GM21423 (cell line): ENCODE measurements around the gene SLAMF9.

ENCODE experiments used
- ATAC-seq: cut with Tn5 transposase; IDR thresholded peaks from one replicate; pipeline ENCODE4 v1.9.1; 2021; ENCODE audit warnings: mild to moderate bottlenecking, moderate library complexity; ENCODE audit not compliant: unreplicated experiment

Gene SLAMF9

DNA sequence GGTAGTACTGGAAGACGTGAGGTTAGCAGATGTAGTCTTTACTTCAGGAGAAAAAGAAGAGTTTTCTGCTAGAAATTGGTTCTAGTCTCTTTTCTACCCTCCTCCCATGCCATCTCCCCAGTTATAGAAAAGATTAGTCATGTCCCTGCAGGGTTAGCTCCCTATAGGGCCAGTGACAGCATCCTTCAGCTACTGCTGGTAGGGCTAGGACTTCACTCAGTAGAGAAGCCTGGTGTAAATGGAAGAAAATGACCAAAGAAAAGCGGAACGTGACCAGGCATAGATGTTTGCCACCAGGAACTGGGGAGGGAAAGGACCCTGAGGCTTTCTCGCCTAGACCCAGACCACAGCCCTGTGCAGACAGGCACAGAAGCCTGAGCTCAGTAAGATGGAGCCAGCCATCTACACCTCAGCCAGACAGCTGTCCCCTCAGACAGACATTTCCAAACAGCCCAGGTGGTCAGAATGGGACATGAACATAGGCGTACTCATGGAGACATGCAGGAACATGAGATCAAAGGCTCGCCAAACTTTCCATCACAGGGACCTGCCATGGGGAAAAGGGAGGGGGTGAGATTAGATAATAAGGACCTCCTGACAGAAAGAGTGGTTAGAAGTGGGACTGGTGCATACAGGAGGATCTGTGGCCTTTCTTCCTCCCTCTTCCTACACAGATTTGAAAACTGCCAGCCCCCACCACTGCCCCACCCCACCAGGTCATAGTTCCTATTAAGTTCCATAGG is 23.5 kb upstream of the SLAMF9 start:
- no peak for ATAC-seq

DNA sequence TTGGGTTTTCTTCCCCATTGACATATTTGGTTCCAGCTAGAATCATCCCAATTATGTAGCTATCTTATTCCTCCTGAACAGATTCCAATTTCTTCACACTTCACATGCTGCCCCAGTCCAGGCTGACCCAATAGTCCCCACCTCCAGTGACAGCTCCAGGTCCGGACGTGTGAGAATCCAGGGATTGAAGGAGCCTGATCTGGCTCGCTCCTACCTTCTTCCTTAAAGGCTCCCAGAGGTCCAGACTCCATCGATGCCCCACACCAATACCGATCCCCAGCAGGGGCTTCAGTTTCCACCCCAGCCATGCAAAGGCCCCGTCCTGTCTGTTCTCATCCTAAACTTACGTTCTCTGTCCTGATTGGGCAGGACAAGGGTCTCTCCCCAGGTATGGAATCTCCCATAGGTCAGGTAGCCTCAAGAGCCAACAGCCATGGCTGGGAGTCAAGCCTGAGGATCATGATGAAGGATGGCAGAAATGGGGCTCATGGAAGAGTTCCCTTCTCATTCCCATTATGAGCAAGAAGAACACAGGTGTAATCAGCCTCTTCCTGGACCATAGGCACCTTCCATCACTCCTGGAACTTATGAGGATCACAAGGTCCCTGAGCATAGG is 20.4 kb upstream of the SLAMF9 start:
- ATAC-seq: no peak

DNA sequence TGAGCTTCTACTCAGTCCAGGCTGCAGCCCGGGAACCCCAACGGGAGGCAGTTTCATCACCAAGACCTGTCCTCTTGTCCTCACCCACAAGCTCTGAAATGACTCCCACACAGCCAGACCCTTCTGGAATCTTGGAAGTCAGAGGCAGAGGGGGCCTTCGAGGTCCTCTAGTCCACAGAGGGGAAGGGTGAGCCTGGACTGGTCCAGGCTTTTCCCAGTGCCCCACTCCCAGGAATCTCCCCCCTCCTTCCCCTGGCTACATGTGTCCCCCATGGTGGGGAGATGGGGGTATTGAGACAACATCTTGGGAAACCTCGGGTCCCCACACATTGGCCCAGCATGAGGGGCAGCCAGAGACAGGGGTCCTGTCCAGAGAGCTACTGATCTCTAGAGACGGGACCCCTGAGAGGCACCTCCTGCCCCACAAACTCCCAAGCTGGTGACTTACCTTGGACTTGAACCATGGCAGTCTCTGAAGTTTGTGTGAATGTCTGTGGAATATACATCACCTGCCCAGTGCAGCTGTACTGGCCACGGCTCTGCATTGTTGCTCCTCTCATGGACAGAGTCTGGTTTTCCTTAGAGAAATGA is 19.4 kb upstream of the SLAMF9 start:
- no peak for ATAC-seq

DNA sequence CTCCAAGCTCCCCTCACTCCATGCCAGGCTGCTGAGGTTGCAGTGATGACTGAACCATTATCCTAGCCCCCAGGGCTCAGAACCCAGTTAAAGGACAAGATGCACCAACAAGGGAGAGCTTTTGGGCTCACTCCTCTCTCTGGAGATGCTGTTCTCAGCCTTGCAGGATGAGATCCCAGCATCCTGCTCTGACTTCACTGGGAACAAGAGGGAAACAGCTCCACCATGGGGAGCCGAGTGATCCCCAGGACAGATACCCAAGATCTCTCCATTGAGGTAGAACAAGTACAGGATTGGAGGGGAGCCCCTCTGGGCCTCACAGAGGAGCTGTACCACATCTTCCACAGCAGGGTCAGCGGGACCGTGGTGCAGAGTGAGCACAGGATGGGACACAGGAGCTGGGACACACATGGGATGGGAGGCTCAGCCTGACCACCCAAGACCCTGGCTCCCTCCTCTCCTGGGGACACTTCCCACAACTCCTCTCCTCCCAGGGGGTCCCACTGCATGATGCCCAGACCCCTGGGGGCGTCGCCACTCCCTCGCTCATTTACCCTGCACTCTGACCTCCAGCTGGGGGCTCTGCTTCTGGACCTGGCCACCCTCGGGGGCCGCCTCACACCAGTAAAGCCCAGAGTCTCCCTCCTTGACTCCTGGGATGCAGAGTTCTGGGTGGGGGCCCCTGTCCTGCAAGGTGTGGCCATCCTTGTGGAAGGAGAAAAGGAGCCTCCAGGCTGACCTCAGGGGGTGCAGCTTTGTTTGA is 18.6 kb upstream of the SLAMF9 start:
- no peak for ATAC-seq

DNA sequence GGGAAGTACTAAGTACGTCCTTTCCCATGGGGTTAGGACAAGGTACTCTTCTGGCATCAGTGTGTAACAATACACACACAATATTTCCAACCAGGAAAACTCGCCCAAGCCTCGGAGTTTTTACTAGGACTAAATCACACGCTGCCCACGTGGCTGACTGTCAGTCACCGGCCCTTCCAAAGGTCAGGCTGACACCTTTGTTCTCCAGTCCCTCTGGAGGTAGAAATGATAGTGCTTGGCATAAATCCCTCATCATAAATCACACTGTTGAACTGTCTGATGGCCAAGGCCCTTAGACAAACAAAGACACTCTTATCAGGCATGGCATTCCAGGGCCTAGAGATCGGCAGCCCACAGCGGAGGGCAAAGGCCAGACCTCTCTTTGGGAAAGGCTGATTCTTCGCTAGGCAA is 16.9 kb upstream of the SLAMF9 start:
- ATAC-seq: no peak

DNA sequence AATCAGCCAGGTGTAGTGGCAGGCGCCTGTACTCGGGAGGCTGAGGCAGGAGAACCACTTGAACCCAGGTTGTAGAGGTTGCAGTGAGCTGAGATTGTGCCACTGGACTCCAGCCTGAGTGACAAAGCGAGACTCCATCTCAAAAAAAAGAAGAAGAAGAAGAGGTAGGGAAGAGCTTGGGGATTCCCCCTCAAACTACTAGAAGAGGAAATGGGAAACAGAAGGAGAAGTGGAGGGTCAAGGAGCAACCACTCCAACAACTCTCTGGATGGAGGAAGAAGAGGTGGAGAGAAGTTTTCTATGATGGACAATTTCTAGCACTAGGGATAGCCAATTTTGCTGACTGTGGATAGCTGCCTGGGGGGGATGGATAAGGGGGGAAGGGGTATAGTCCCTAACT is 14.9 kb upstream of the SLAMF9 start:
- ATAC-seq: no peak

DNA sequence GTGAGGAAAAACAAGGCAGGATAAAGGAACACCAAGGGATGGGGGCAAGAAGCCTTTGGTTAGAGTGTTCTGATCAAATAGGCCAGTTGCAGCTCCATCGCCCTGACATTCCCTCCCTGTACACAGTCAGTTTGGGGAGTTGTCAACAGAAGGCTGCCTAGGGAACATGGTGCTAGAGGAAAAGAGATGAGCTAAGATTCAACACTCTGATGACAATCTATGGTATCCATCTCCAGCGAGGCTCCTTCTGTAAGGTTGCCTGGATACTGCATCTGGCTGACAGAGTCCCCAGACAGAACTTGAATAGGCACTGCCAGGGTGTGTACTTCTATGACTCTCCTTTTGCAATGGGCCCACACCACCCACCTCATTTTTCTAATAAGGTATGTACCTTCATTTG is 11.2 kb upstream of the SLAMF9 start:
- ATAC-seq: no peak

DNA sequence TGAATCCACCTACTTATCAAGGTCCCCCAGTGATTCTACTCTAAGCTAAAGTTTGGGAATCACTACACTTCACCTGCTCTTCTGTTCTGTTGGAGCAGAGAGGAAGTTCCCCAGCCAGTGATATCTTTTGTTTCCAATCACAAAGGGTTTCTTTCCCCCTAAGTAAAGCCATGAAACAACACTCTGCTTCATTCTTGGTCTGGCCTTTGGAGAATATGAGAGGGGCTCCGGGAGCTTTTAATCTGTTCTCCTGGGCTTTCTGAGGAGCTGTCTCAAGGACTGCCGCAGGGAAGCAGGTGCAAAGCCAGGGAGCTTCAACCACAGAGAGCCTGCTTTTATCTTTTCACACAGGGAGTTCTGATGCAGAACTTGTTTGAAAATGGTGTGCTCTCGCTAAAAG is 10.1 kb upstream of the SLAMF9 start:
- ATAC-seq: no peak

DNA sequence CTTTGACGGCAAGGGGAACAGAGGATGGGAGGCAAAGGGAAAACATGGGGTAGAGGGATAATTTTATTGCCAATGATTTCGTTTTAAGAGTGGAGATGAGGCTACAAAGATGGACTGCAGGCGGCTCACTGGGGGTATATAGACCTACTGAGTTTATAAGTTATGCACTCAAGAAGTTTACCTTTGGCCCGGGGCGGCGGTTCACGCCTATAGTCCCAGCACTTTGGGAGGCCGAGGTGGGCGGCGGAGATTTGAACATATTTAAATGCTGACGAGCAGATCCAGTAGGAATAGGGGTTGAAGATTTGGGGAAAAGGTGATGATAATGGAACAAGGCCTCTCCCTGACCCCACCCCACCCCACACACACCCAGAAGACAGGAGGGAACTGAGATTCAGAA is 8.1 kb upstream of the SLAMF9 start:
- no peak for ATAC-seq

DNA sequence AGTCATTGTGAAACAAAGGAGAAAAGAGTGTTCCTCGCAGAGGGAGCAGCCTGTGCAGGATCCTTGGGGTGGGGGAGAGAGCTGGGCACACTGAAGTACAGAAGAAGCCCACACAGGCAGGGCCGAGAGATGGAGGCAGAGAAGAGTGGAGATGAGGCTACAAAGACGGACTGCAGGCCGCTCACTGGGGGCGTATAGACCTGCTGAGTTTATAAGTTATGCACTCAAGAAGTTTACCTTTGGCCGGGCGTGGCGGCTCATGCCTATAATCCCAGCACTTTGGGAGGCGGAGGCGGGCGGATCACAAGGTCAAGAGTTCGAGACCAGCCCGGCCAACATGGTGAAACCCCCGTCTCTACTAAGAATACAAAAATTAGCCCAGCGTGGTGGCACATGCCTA is 7.6 kb upstream of the SLAMF9 start:
- ATAC-seq: no peak

DNA sequence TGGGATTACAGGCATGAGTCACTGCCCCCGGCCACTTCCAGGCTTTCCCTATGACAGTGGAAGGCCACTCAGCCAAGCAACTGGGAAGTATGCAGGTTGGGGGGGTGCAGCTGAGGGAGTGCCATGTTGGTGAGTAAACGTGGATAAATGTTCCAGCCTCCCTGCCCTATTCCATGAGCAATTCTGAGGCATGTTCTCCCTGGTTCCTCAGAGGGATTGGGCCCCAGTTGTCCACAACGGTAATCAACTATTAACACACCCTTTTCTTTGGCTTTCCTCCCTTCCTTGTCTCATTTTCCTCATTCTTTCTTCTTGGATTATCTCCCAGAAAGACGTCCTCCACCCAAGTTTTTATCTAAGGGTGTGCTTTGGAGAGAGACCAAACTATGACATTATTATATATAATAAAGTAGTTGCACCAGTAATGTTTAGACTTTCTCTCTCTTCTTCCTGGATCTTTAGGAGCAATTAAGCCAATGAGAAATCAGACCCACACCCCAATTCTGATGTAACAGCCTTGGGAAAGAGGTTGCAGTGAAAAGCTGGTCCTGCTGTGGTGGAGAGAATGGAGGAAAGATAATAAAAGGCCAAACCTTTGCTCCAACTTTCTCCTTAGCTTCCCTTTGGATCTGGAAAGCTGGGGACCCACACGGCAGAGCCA is 6.8 kb upstream of the SLAMF9 start:
- ATAC-seq: no peak

DNA sequence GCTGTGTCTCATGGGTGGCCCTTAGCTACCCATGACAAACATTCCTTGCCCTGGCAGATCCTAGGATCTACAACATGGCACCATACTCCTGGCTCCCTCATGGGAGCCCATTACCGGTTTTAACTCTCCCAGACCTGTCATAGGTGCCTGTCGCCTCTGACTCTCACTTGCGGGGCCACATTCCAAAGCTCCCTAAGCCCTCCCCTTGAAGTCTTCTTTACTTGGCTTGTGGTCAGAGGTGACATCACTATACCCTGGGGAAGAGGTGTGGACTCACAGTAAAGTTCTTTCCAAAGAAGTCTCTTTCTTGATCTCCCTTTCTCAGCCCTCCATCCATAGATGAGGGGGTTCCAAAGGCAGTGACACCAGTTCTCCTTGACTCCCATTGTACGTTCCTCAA is 5.4 kb upstream of the SLAMF9 start:
- ATAC-seq: no peak

DNA sequence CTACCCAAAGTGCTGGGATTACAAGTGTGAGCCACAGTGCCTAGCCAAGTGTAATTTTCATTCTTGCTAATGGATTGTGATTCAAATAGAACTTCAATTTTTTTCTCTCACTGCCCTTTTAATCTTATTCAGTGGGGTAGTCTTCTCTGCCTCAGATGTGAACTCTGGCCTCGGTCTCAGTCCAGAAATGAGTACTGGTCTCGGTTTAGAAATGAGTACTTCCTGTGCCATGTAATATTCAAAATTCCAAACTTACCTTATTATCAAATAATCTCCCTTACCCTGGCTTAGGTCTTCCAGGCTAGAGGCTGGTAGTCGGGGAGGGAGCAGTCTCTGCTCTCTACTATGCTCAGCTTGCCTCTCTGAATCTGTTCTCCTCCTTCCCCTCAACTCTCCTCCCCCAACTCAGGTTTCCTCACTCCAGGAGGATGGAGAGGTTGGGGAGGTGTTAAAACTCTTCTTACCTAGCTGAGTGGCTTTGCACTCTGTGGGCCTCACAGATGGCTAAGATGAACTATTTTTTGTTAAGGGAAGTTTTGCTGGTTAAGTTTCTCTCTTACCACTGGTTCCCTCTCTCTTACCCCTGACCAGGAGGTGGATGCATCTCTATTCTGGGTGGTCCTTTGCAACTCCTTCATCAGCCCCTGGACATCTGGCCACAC is 4.8 kb upstream of the SLAMF9 start:
- no peak for ATAC-seq

DNA sequence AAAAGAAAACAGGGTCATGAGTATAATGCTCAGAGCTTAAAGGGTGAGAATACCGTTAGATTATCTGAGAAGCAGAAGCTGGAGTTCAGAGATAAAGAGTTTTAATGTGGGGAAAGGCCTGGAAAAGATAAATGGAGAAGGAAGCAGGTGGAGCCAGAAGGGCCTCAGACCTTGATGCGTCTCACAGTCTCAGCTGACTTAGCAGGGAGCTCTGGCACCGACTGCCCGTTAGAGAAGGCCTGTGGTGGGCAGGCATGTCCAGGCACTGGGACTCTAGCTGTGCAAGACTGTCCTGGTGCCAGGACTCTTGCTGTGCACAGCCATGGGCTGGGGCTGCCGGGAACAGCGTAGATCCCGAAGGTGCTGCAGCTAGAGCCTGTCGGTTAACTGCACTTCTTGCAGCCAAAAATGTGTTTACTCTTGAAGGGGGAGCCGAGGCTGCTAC is 3.8 kb upstream of the SLAMF9 start:
- no peak for ATAC-seq

DNA sequence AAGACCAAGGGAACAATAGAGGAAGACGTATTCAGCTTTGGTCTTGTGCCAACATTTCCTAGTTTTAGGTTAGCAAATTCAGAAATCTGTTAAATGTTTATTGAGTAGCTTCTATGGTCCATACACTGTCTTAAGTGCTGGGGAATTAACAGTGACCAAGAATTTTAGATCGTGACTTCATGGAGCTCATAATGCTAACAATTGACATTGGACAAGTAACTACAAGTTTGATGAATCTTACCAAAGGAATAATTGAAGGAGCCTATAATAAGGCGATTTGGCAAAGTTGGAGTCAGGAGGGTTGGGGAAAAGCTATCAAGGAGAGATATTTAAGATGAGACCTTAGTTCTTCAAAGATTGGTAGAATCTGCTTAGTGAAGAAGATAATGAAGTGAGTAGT is 1.4 kb upstream of the SLAMF9 start:
- no peak for ATAC-seq

DNA sequence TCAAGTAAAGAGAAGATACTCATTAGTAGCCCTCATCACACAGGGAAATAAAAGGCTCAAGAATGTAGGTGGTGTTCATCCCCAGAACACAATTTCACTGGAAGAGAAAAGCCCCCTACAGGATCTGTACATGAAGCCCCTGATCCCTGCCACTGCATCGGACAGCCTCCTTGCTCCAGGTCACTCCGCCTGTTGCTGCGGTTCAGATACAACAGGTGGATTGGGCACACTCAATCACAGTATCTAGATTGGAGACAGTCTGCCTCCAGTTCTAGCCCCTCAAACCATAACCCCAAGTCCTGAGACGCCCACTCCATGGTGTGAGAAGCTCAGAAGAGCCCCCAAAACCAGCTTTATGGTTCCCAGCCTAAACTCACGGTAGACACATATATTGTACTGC is 1.1 kb downstream of the SLAMF9 start:
- no peak for ATAC-seq

DNA sequence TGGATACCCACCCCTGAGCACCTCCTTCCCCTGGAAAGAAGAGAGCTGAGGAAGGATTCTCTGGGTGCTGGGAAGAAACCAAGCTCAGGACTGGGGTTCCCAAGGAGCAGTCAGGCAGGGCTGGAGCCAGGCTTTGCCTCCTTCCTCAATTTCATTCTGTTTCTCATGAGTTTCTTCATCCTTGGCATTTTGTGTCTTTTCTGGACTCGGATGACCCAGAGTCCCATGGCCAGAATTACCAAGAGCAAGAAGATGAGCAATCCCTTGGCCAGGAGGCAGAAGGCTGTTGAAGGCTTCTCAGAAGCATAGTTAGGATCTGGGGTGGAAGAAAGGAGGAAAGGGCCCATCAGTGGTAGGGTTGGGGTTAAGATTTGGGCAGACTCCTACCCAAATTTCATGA is 2.5 kb downstream of the SLAMF9 start:
- no peak for ATAC-seq

DNA sequence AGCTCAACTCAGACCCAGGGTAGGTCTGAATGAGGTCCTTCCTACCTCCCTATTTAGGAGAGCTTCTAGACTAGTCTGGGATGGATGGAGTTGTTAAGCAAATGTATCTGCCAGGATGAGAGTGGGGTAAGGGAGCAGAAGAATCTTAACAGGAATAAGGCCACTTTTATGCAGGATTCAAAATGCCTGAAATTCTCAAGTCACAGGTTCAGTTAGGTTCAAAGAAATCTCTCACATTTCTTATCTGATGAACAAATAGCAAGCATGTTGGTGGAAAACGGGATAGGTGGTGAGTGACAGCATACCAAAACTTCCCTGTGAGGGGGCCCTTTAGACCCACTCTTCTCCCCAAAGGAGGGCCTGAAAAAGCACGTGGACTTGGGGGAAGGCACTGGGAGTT is 3.0 kb downstream of the SLAMF9 start:
- ATAC-seq: no peak

DNA sequence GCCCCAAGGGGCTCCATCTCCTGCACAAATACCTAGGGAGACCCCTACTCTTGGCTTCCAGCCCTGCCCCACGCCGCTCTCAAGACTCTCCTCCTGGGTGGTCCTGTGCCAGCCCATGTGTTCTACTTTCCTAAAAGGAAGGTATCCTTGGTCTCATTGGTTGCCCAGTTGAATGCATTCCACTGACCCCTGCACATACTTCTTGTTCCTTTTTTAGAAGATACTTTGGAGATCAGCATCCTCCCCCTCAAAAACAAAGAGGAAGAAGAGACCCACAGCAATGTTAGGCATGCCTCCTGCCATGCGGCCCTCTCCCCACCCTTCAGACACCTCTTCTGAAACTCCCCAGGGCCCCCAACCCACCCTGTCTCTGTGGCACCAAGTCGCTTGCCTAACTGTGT is 4.1 kb downstream of the SLAMF9 start:
- no peak for ATAC-seq

DNA sequence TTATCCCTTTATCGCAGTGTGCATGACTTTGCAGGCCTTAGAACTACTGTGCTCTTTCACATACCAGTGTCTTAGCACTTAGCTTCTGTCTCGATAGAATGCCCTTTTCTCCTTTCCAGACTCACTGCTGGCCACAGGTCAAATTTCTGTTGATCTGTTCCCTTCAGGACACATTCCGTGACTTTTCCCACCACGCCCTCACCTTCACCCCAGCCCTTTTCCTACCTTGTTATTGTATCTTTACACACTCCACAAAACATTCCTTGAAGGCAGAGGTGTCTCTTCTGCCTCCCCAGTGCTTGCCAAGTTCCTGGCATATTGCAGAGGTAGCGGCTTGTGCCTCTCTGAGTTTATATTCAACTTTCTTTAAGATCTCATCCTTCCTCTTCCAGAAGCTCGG is 4.9 kb downstream of the SLAMF9 start:
- ATAC-seq: no peak

DNA sequence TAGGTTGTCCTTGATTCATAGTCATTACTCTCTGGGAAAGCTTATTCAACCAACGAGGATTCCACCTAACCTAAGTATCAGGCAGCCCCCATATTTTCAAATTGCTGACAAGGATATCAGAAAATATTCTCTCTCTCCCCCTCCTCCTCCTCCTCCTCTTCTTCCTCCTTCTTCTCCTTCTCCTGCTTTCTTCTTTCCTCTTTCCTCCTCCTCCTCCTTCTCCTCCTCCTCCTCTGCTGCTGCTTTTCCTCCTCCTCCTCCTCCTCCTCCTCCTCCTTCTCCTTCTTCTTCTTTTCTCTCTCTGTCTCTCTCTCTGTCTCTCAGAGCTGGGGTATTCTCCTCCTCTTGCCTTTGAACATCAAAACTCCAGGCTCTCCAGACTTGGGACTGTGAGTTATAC is 6.1 kb downstream of the SLAMF9 start:
- ATAC-seq: no peak
